Retina (tissue), 1 donor: Measurements from ENCODE around the gene TRANK1.
"Not testable (repeated sequence)": the region's sequence is repeated elsewhere in the genome, so short reads cannot be mapped to it uniquely, and the experiment has no call there.

Experiments
- DNase-seq: peaks from one replicate; pipeline ENCODE4 v3.0.0-alpha.2; 2016

The TRANK1 gene

DNA sequence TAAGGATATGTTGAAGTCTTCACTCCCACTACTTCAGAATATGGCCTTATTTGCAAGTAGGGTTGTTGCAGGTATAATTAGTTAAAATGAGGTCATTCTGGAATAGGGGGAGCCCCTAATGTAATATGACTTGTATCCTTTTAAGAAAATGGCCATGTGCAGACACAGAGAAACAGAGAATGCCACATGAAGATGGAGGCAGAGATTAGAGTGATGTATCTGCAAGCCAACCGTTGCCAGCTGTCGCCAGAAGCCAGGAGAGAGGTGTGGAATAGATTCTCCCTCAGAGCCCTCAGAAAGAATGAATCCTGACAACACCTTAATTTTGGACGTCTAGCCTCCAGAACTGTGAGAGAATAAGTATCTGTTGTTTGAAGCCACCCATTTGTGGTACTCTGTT lies 11.3 kb upstream of the TRANK1 start:
- no peak for DNase-seq

GRCh38 chr3:36954452-36955134 lies 9.7 kb upstream of the TRANK1 start:
- DNase-seq = no peak

- DNase-seq = not testable (repeated sequence)
These were observed 3.0 kb upstream of the TRANK1 start for GRCh38 chr3:36947814-36948213.

DNA sequence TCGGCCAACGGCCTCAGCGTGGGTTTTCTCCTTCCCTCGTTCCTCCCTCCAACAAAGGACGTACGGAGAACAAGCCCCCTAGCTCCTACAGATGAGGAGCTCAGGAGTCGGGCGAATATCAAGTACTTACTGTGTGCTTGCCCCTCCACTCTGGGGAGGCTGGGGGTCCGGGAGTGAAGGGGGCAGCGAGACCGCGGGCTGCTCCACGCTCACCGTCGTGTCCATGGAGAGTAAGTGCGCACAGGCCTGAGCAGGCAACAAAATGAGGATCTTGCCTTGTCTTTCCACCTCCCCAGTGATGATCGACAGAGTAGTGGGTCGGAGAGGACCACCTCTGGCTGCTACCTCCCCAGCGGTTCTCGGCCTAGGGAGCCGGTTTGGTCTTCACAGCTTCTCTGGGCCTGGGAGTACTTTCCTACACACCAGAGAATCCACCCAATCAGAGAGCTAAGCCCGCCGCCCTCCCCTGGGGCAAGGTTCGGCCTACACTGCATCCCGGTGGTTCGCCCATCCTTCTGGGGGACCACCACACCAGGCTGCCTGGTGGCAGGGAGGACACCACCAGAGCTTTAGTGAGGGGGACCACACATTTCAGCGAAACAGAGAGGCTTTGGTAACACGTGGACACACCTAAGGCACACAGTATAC lies 603 bp upstream of the TRANK1 start:
- DNase-seq = peak; percentile 14

GRCh38 chr3:36944012-36944640 lies 728 bp downstream of the TRANK1 start:
- DNase-seq = peak; percentile 94

GRCh38 chr3:36943601-36944000 lies 1.3 kb downstream of the TRANK1 start:
- no peak for DNase-seq

GRCh38 chr3:36942638-36943248 lies 2.1 kb downstream of the TRANK1 start:
- DNase-seq = no peak

DNA sequence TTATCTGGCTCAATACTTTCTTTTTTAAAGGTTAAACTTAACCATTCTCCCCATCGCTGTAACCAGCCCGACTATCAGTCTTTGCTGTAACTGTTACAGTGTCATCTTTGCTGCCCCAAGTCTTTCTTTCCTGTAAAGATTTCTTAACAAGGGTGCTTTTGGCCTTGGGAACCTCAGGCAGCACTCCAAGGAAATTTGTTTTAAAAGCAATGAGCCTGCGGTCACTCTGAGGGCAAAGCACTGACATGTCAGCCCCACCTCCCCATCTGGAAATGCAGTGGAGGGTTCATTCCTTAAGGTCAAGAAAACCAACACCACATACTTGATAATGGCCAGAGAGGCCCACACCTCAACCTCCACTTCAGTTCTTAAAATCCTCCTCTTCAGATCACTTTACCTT lies 3.2 kb downstream of the TRANK1 start:
- no peak for DNase-seq

- no peak for DNase-seq
These were observed 3.7 kb downstream of the TRANK1 start for GRCh38 chr3:36941162-36941561.

DNA sequence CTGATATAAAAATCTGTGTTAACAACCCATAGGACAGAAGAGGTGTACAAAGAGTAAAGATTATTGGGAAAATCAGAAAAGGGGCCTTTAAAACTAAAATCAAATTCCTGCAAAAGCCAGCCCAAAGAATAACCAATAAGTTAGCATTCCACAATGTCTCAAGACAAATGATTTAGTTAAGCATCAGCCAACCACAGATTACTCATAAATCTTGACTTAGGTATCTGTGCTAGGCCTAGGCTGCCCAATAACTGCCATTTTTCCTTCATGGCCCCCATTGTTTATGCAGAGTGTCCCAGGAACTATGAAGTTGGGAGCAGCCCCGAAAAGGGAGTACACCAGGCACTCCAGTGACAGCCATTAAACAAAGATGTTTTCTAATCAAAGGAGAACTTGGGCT lies 7.4 kb downstream of the TRANK1 start:
- no peak for DNase-seq

DNA sequence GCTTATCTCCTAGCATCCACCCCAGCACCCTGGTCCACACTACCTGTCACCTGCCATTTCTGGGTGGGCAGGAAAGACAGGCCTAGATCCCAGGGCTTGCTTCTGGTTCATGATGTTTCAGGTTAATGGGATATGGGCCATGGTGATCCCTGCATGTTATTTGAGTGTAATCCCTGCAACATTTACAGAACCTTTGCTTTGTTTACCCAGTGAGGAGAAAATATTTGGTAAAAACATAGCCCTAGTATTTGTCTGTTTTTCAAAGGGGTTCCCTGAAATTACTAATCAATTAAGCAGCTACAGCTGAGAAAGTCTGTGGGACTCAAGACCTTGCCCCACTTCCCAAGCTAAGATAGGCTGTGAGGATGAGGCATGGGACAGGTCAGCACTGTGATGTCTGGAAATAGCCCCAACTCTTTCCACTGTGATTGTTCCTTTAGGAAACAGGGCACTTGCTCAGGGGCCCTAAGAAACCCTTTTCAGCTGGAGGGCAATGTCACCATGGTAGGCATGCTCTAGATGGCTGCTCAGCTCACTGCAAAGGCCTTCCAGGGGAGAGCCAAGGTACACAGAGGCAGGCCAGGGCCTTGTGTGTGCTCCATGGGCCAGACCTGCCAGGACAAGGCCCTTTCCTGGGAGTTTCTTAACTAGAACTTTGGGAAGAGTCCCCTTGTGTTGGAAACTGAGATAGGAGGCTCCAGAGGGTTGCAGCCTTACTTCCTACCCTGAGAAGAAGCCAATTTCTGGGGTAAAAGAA lies 11.1 kb downstream of the TRANK1 start:
- no peak for DNase-seq

DNA sequence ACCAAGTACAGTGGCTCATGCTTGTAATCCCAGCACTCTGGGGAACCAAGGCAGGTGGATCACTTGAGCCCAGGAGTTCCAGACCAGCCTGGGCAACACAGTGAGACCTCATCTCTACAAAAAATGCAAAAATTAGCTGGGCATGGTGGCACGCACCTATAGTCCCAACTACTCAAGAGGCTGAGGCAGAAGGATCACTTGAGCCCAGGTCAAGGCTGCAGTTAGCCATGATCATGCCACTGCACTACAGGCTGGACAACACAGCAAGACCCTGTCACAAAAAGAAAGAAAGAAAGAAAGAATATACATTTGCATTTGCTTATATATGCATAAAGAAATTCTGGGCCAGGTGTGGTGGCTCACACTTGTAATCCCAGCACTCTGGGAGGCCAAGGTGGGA lies 13.4 kb downstream of the TRANK1 start:
- DNase-seq = not testable (repeated sequence)

GRCh38 chr3:36928220-36928619 lies 16.6 kb downstream of the TRANK1 start:
- no peak for DNase-seq

DNA sequence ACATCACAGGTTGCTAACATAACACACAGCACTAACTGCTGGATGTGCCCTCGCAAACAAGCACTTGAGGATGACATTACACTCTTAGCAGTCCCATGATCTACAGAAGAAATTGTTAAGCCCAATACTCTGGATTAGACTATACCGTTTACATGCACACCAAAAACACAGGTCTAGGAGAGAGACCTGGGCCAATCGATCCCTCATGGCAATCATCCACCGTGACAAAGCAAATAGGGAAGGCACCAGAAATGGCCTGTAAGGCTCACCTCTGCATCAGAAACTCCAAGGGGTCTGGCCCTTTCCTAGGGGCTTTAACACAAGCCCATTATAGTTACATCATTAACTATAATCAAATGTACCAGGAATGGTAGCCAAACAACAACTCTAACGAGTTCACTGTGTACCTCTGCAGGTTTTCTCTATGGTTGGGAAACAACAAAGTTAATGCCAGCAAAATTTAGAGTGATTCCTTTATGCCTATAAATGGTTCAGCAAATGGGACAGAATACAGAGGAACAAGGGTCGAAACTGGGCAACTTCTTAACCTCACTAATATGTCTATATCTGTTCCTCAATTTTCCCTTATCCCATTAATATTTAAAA lies 18.5 kb downstream of the TRANK1 start:
- no peak for DNase-seq

DNA sequence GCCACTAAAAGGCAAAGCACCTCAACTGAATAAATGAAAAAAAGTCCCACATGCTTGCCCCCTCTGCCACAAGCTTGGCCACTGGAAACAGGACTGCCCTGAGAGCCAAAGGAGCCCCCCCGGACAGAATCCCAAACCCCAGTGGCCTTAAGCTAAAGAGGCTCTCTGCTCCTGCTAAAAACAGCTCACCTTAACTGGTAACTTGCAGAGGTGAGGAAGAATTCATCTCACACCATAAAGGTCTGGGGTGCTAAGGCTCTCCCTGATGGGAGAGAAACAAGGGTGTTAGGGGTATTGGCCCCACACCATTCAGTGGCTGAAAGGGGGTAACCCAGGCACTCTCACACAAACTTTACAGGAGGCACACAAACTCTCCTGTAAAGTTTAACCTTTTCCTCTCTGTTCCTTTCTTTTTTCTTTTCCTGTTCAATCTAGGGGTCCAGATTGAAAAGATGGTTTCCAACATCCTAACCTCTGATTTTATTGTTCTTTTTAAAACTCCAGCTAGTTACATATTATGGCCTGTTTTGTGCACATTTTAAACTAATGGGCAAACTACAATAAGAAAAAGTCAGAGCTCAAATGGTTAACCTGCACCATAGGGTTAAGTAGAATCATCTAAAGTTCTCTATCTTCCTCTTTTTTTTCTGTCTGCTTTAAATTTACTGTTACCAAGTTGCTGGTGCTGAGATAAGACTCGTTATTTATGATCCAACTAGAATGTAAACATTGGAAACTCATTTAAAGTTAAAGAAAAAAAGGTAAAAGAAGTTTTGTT lies 19.9 kb downstream of the TRANK1 start:
- DNase-seq = no peak

- DNase-seq = no peak
These were observed 20.7 kb downstream of the TRANK1 start for GRCh38 chr3:36923981-36924743.

DNA sequence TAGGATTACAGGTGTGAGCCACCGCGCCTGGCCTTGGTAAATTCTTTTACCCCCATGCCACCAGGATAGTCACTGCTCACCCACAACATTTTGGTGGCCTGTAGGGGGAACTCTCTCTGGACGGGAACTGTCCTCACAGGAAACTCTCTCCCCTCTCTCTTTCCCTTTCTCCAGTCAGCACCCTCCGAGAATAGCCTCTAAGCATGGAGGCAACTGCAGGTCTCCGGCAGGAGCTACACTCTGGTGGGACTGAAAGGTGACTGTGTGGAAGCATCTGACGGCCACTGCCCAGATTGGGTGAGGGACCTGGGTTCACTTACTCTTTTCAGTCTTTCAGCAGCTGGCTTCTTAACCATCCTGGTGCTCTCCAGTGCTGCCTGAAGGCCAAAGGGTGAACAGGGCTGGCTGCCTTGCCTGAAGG lies 21.3 kb downstream of the TRANK1 start:
- no peak for DNase-seq

DNA sequence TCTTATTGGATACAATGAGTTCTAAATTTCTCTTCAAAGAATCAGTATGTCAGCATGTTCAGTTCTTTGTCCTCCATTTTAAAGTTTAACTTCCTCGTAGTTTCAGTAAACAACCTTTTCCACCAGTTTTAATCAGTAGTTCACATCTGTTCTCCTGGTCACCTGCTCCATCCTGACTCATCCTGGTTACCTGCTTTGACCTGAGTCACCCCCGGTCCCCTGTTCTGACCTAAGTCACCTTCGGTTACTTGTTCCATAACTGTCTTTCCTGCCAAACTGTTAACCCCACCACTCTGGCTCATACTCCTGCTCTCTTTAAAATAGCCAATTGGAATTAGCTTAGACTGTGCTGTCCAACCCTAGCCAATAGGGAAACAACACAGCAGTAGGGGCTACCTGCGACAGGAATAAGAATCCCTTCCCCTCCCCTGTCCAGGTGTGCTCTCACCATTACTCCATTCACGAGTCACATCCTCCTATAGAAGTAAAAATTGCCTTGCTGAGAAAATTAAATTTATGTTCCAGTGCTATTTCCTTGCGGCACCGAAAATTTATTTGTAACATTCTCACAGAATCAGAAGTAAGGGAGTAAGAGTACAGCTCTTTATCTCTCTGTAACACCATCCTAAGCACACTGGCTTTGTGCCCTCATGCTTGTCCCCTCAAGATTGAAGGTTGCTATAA lies 23.8 kb downstream of the TRANK1 start:
- DNase-seq = no peak

DNA sequence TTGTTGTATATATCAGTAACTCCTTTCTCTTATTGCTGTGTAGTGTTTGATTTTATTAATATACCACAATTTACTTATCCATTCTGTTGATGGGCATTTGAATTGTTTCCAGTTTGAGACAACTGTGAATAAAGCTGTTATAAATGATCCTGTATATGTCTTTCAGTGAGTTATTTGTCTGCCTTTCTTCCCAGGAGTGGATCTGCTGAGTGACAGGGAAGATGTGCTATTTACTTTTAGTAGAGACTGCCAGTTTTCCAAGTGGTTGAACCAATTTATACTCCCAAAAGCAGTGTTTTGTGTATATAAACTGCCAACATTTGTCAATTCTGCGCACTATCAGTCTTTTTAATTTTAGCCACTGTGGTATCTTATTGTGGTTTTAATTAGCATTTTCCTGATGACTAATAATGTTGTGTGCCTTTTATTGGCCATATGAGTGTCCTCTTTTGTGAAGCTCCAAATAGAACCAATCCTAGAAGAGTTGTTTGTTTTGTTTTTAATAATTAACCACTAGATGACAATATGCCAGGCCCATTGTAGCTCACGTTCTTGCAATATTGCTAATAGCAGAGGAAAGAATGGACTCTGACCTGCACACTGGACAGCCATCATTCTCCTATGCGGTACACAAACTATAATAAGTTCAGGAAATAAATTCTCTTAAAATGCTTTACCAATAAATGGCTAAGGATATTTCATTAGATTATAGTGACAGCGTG lies 25.3 kb downstream of the TRANK1 start:
- DNase-seq = no peak

DNA sequence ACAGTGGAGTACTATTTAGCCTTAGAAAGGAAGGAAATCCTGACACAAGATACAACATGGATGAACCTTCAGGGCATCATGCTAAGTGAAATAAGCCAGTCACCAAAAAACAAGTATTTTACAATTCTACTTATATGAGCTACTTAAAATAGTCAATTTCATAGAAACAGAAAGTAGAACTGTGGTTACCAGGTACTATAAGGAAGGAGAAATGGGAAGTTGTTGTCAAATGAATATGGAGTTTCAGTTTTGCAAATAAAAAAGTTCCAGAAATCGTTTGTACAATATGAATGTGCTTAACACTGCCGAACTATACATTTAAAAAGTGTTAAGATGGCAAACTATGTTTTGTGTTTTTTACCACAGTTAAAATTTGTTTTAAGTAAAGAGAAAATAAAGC lies 26.8 kb downstream of the TRANK1 start:
- DNase-seq = no peak
